CD14-positive monocyte (primary cell): ENCODE results near the gene TUBB3. TPM values are rescaled to one million over a fixed set of nuclear protein-coding genes. Genes with fewer than 3 reads are reported as not detected.

Experiments
- DNase-seq, 3 donors: peaks; one replicate each; pipeline ENCODE4 v3.0.0-alpha.2; 2011 to 2022
- H2AFZ ChIP-seq: 2 replicates; pipeline ENCODE4 v1.6.0; 2012; ENCODE audit warnings: mild to moderate bottlenecking, low read depth, low read length, inconsistent platforms; ENCODE audit not compliant: insufficient read depth, poor library complexity, severe bottlenecking
- H3K27ac ChIP-seq, 2 donors: 1 replicate in 1 of 2; 2 replicates in 1 of 2; pipeline ENCODE4 v1.5.1; 2012 to 2013; ENCODE audit warnings: low read length in 2 of 2, control low read depth in 1 of 2, inconsistent platforms in 1 of 2, low read depth in 1 of 2, mild to moderate bottlenecking in 1 of 2
- H3K27me3 ChIP-seq, 2 donors: one replicate each; pipeline versions ENCODE4 v1.6.0 to v1.6.1; 2011 to 2013; ENCODE audit warnings: low read length in 2 of 2; ENCODE audit not compliant: control insufficient read depth in 2 of 2, insufficient read depth in 2 of 2
- H3K36me3 ChIP-seq, 2 donors: replicated peaks in 1 of 2; 1 replicate in 1 of 2; 2 replicates in 1 of 2; pipeline versions ENCODE4 v1.5.1 to v1.6.1; 2012 to 2013; ENCODE audit warnings: low read length in 2 of 2, control low read depth in 1 of 2, inconsistent platforms in 1 of 2, mild to moderate bottlenecking in 1 of 2; ENCODE audit not compliant: insufficient read depth in 2 of 2, control insufficient read depth in 1 of 2
- H3K4me1 ChIP-seq, 2 donors: 1 replicate in 1 of 2; 2 replicates in 1 of 2; pipeline versions ENCODE4 v1.5.1 to v1.6.1; 2012 to 2013; ENCODE audit warnings: low read length in 2 of 2, control low read depth in 1 of 2, inconsistent platforms in 1 of 2, mild to moderate bottlenecking in 1 of 2, moderate library complexity in 1 of 2; ENCODE audit not compliant: insufficient read depth in 2 of 2, control insufficient read depth in 1 of 2
- H3K4me2 ChIP-seq: replicated peaks from 2 replicates; pipeline ENCODE3; 2012; ENCODE audit warnings: low read length, moderate library complexity, mild to moderate bottlenecking; ENCODE audit not compliant: poor library complexity, severe bottlenecking; ENCODE audit errors: extremely low read depth
- H3K4me3 ChIP-seq, 3 experiments: fragments of 200-600 bp in 1 of 3; sonication (generic) in 1 of 3; replicated peaks in 1 of 3; 1 replicate in 2 of 3; 2 replicates in 1 of 3; pipeline ENCODE4 v1.5.1; 2011 to 2013; ENCODE audit warnings: low read length in 3 of 3, mild to moderate bottlenecking in 3 of 3, control low read depth in 2 of 3, low read depth in 2 of 3, inconsistent platforms in 1 of 3, moderate library complexity in 1 of 3
- H3K79me2 ChIP-seq: 2 replicates; pipeline ENCODE4 v1.6.0; 2012; ENCODE audit warnings: mild to moderate bottlenecking, control low read depth, inconsistent platforms, low read length, moderate library complexity; ENCODE audit not compliant: insufficient read depth
- H3K9ac ChIP-seq: 2 replicates; pipeline ENCODE4 v1.6.0; 2017; ENCODE audit warnings: low read length, mild to moderate bottlenecking; ENCODE audit not compliant: insufficient read depth, poor library complexity, severe bottlenecking
- H3K9me3 ChIP-seq, 2 donors: replicated peaks in 1 of 2; 1 replicate in 1 of 2; 2 replicates in 1 of 2; pipeline versions ENCODE4 v1.5.1 to v1.6.1; 2012 to 2013; ENCODE audit warnings: low read length in 2 of 2, control low read depth in 1 of 2; ENCODE audit not compliant: control insufficient read depth in 1 of 2, insufficient read depth in 1 of 2
- H4K20me1 ChIP-seq: 2 replicates; pipeline ENCODE4 v1.6.0; 2012; ENCODE audit warnings: mild to moderate bottlenecking, low read length, control low read depth, moderate library complexity; ENCODE audit not compliant: insufficient read depth
- H3K27ac Mint-ChIP-seq, 7 donors: one replicate each; pipeline ENCODE4 v1.8.0; 2020; ENCODE audit warnings: mild to moderate bottlenecking in 7 of 7, mixed read lengths in 7 of 7, moderate library complexity in 6 of 7, inconsistent platforms in 2 of 7
- H3K27me3 Mint-ChIP-seq, 3 donors: one replicate each; pipeline ENCODE4 v1.8.0; 2021 to 2022; ENCODE audit warnings: low read depth in 3 of 3, mild to moderate bottlenecking in 3 of 3, mixed read lengths in 3 of 3, moderate library complexity in 3 of 3, inconsistent platforms in 1 of 3
- H3K36me3 Mint-ChIP-seq, 2 donors: one replicate each; pipeline ENCODE4 v1.8.0; 2020; ENCODE audit warnings: mixed read lengths in 2 of 2, inconsistent platforms in 1 of 2, mild to moderate bottlenecking in 1 of 2
- H3K4me1 Mint-ChIP-seq: one replicate; pipeline ENCODE4 v1.8.0; 2020; ENCODE audit warnings: mild to moderate bottlenecking, mixed read lengths
- H3K4me3 Mint-ChIP-seq, 2 donors: one replicate each; pipeline ENCODE4 v1.8.0; 2020; ENCODE audit warnings: mild to moderate bottlenecking in 2 of 2, mixed read lengths in 2 of 2, moderate library complexity in 1 of 2
- H3K9me3 Mint-ChIP-seq, 7 donors: one replicate each; pipeline ENCODE4 v1.8.0; 2020 to 2022; ENCODE audit warnings: mixed read lengths in 7 of 7, mild to moderate bottlenecking in 6 of 7, moderate library complexity in 6 of 7, inconsistent platforms in 2 of 7
- WGBS: methylation state at CpG from one replicate; pipeline ENCODE4 v1.1.5; 2013; ENCODE audit warnings: missing lambda C conversion rate; ENCODE audit not compliant: insufficient coverage; 5-methylcytosine and 5-hydroxymethylcytosine counted together
- intact Hi-C, 2 donors: fragments of 100-400 bp; cut with micrococcal nuclease; formaldehyde crosslinking; loops; one replicate each; pipeline versions ENCODE4 v1.15.0 to v1.15.1; 2023
- polyA plus RNA-seq, 3 donors: library from polyadenylated mRNA; depleted of rRNA in 1 of 3; unstranded in 2 of 3; stranded (reverse) in 1 of 3; fragments of 300-500 nt in 2 of 3; fragments of >200 nt in 1 of 3; fragmentation: Illumina TruSeq in 2 of 3; gene quantifications; 1 replicate in 2 of 3; 2 replicates in 1 of 3; pipeline ENCODE4 v1.2.3, GENCODE V29; 2012 to 2021
- TF ChIP-seq, protein P1 (sequence below): fragments of 200-600 bp; IDR thresholded peaks from one replicate; pipeline ENCODE4 v1.8.0; 2022; ENCODE audit warnings: antibody characterized with exemption, mild to moderate bottlenecking

TUBB3 gene
- polyA plus RNA-seq, 3 donors = 2.9 TPM; not detected in 2

DNA sequence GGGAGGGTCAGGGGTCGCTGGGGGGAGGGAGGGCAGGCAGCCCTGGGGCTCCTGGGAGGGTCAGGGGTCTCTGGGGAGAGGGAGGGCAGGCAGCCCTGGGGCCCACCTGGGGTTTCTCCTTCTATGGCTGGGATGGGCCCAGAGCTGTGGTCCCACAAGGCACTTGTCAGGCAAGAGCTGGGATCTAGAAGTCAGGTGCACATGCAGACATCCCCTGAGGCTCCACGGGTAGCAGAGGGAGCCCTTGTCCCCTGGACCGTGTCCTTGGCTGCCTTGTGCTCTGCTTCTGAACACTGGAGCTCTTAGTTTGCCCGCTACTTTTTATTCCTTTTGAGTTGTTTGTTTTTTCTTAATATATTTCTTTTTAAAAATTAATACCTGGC, 1.8 kb downstream of the TUBB3 start:
- H3K27me3 Mint-ChIP-seq = peaks cover 52 to 79% (median 73%) of the 10 kb centered on the region in 3 donors
- Histone ChIP-seq H4K20me1 (peaks cover 26% of the 10 kb centered on the region), H3K4me3 (no peak overlapping the region), H3K4me1 (peaks cover 25 to 44% of the 10 kb centered on the region in 2 donors), H3K4me2 (no peak overlapping the region), H3K27ac (no peak overlapping the region), H3K27me3 (peaks cover 29 to 56% of the 10 kb centered on the region in 2 donors), H3K9me3 (peaks cover 0 to 20% of the 10 kb centered on the region in 2 donors), H3K79me2 (no peaks in the 10 kb centered on the region), H3K9ac (no peak overlapping the region), H2AFZ (no peak overlapping the region), H3K36me3 (no peaks in the 10 kb centered on the region)
- H3K4me1 Mint-ChIP-seq = peaks cover 21% of the 10 kb centered on the region
- H3K9me3 Mint-ChIP-seq = peaks cover 0 to 14% (median 4%) of the 10 kb centered on the region in 7 donors
- peak overlapping the region in 1 of 2 donors; percentile 82 for H3K4me3 Mint-ChIP-seq
- no peak for DNase-seq
- TF ChIP-seq, protein P1, sequence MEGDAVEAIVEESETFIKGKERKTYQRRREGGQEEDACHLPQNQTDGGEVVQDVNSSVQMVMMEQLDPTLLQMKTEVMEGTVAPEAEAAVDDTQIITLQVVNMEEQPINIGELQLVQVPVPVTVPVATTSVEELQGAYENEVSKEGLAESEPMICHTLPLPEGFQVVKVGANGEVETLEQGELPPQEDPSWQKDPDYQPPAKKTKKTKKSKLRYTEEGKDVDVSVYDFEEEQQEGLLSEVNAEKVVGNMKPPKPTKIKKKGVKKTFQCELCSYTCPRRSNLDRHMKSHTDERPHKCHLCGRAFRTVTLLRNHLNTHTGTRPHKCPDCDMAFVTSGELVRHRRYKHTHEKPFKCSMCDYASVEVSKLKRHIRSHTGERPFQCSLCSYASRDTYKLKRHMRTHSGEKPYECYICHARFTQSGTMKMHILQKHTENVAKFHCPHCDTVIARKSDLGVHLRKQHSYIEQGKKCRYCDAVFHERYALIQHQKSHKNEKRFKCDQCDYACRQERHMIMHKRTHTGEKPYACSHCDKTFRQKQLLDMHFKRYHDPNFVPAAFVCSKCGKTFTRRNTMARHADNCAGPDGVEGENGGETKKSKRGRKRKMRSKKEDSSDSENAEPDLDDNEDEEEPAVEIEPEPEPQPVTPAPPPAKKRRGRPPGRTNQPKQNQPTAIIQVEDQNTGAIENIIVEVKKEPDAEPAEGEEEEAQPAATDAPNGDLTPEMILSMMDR = no peak
- intact Hi-C loops = no loop called here
- WGBS = 0% methylated on average over 1 of the region's 4 CpGs
- no peak overlapping the region for H3K27ac Mint-ChIP-seq
- H3K36me3 Mint-ChIP-seq = no peaks in the 10 kb centered on the region

DNA sequence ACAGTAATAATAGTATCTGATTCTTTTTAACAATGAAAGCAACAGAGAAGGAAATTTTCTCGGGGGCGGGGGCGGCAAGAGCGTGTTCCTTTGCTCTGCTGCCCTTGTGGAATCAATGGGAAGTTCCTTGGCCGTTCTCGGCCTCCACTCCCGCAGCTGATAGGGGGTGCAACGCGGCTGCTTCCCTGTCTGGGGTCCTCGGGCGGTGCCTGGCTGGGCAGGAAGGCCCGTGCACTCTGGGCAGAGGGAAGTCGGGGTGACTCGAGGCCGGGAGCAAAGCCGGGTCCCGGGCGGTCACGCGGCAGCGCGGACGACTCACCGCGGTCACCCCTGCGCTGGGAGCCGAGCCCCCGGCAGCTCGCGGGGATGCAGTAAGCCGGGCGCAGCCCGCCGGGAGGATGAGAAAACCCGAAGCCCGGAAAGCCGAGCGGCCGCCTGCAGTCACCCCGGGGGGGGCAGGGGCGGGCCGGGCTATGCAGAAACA, 2.5 kb downstream of the TUBB3 start:
- Histone ChIP-seq H3K27me3 (peaks cover 29 to 49% of the 10 kb centered on the region in 2 donors), H3K9me3 (peaks cover 0 to 20% of the 10 kb centered on the region in 2 donors), H3K27ac (no peak overlapping the region), H3K4me2 (peak overlapping the region; percentile 81), H3K9ac (no peak overlapping the region), H2AFZ (peak overlapping the region; percentile 59), H3K79me2 (no peaks in the 10 kb centered on the region), H3K4me1 (peaks cover 25 to 44% of the 10 kb centered on the region in 2 donors), H3K36me3 (no peaks in the 10 kb centered on the region), H3K4me3 (peak overlapping the region; percentile 9 to 70 (median 18)), H4K20me1 (peaks cover 26% of the 10 kb centered on the region)
- TF ChIP-seq, protein P1 = no peak
- WGBS = 1% methylated on average over 42 of the region's 42 CpGs
- DNase-seq = peak; percentile 32 to 54 (median 37)
- H3K27me3 Mint-ChIP-seq = peaks cover 46 to 75% (median 66%) of the 10 kb centered on the region in 3 donors
- no peaks in the 10 kb centered on the region for H3K36me3 Mint-ChIP-seq
- intact Hi-C loops = no loop called here
- peak overlapping the region; percentile 51 to 82 for H3K4me3 Mint-ChIP-seq
- H3K27ac Mint-ChIP-seq = peak overlapping the region in 1 of 7 donors; percentile 46
- peaks cover 21% of the 10 kb centered on the region for H3K4me1 Mint-ChIP-seq
- H3K9me3 Mint-ChIP-seq = peaks cover 0 to 15% (median 2%) of the 10 kb centered on the region in 7 donors
